H1 (cell line): Measurements from ENCODE around the gene HHAT. TPM values are rescaled to one million over a fixed set of nuclear protein-coding genes. Genes with fewer than 3 reads are reported as not detected.

Experiments used
- CTCF ChIA-PET: fragments of 300-600 bp; sonication (Branson Sonifier 250); formaldehyde crosslinking; loops from one replicate; lab custom pipeline; 2021; ENCODE audit not compliant: partially characterized antibody; lab: Charles Lee
- POLR2A ChIA-PET: fragments of 300-600 bp; sonication (Branson Sonifier 250); formaldehyde crosslinking; loops from one replicate; lab custom pipeline; 2021; ENCODE audit warnings: inconsistent platforms; ENCODE audit not compliant: partially characterized antibody; lab: Charles Lee
- DNase-seq, 2 experiments: peaks; one replicate each; pipeline versions ENCODE4 v3.0.0 to v3.0.0-alpha.2; 2010 to 2022; ENCODE audit warnings: low spot score in 2 of 2, low read depth in 1 of 2, mixed read lengths in 1 of 2
- FAIRE-seq: peaks from 2 replicates; lab custom pipeline; 2011; peaks lifted over from hg19 to GRCh38; lab: Jason Lieb, UNC
- H2AFZ ChIP-seq: 2 replicates; pipeline ENCODE4 v1.8.1; 2012; ENCODE audit warnings: low read length, inconsistent platforms
- H2AK5ac ChIP-seq: 2 replicates; pipeline ENCODE4 v1.6.1; 2013; ENCODE audit warnings: low read depth, low read length
- H2BK120ac ChIP-seq: replicated peaks from 2 replicates; pipeline ENCODE3; 2013; ENCODE audit warnings: low read depth, low read length, inconsistent platforms
- H2BK12ac ChIP-seq: 2 replicates; pipeline ENCODE4 v1.6.1; 2013; ENCODE audit warnings: low read depth, low read length
- H2BK15ac ChIP-seq: 2 replicates; pipeline ENCODE4 v1.6.1; 2013; ENCODE audit warnings: low read length
- H2BK20ac ChIP-seq: 2 replicates; pipeline ENCODE4 v1.6.1; 2013; ENCODE audit warnings: low read length
- H2BK5ac ChIP-seq: 2 replicates; pipeline ENCODE4 v1.6.1; 2013; ENCODE audit warnings: low read depth, low read length
- H3K14ac ChIP-seq: 2 replicates; pipeline ENCODE4 v1.6.1; 2013; ENCODE audit warnings: inconsistent platforms; ENCODE audit not compliant: insufficient read length
- H3K18ac ChIP-seq: 2 replicates; pipeline ENCODE4 v1.6.1; 2013; ENCODE audit warnings: low read length; ENCODE audit errors: extremely low read depth
- H3K23ac ChIP-seq: 2 replicates; pipeline ENCODE4 v1.6.1; 2013; ENCODE audit warnings: inconsistent platforms; ENCODE audit not compliant: insufficient read length
- H3K23me2 ChIP-seq: 2 replicates; pipeline ENCODE4 v1.6.1; 2013; ENCODE audit warnings: low read depth, low read length
- H3K27ac ChIP-seq: 2 replicates; pipeline ENCODE4 v1.6.1; 2011; ENCODE audit warnings: low read depth, low read length, inconsistent platforms
- H3K27me3 ChIP-seq, 4 experiments: replicated peaks in 1 of 4; 1 replicate in 1 of 4; 2 replicates in 3 of 4; pipeline versions ENCODE4 v1.6.1 to v1.8.1; 2011 to 2013; ENCODE audit warnings: low read length in 3 of 4, mild to moderate bottlenecking in 3 of 4, inconsistent platforms in 2 of 4, mixed read lengths in 2 of 4, moderate library complexity in 1 of 4; ENCODE audit not compliant: control insufficient read depth in 3 of 4, insufficient read depth in 3 of 4; ENCODE audit errors: extremely low read depth in 1 of 4
- H3K36me3 ChIP-seq, 4 experiments: 2 replicates each; pipeline versions ENCODE4 v1.6.1 to v1.8.1; 2011 to 2013; ENCODE audit warnings: mild to moderate bottlenecking in 4 of 4, low read length in 3 of 4, moderate library complexity in 2 of 4, control low read depth in 1 of 4, inconsistent platforms in 1 of 4; ENCODE audit not compliant: insufficient read depth in 4 of 4, control insufficient read depth in 2 of 4
- H3K4ac ChIP-seq: replicated peaks from 2 replicates; pipeline ENCODE3; 2013; ENCODE audit warnings: low read length, low read depth, mixed read lengths, inconsistent platforms; ENCODE audit not compliant: insufficient read length
- H3K4me1 ChIP-seq, 4 experiments: replicated peaks in 1 of 4; 1 replicate in 1 of 4; 2 replicates in 3 of 4; pipeline versions ENCODE4 v1.6.1 to v1.8.1; 2011 to 2013; ENCODE audit warnings: low read length in 3 of 4, inconsistent platforms in 2 of 4, mixed read lengths in 1 of 4; ENCODE audit not compliant: insufficient read depth in 4 of 4, control insufficient read depth in 3 of 4
- H3K4me2 ChIP-seq, 2 experiments: 2 replicates each; pipeline versions ENCODE4 v1.6.1 to v1.8.1; 2011 to 2013; ENCODE audit warnings: low read depth in 2 of 2, low read length in 2 of 2, control low read depth in 1 of 2, inconsistent platforms in 1 of 2, mild to moderate bottlenecking in 1 of 2; ENCODE audit not compliant: insufficient read depth in 1 of 2
- H3K4me3 ChIP-seq, 4 experiments: fragments of 200-600, 300-600 bp in 1 of 4; sonication (generic), shearing (Covaris generic), sonication (Bioruptor Twin) in 1 of 4; 2 replicates each; pipeline versions ENCODE4 v1.5.1 to v1.8.1; 2011 to 2016; ENCODE audit warnings: low read length in 4 of 4, low read depth in 3 of 4, control low read depth in 2 of 4, inconsistent platforms in 2 of 4, mild to moderate bottlenecking in 2 of 4, mixed read lengths in 1 of 4, moderate library complexity in 1 of 4; ENCODE audit not compliant: insufficient read depth in 2 of 4; ENCODE audit errors: extremely low read depth in 1 of 4
- H3K56ac ChIP-seq: replicated peaks from 2 replicates; pipeline ENCODE3; 2013; ENCODE audit warnings: low read depth, mild to moderate bottlenecking, mixed read lengths, low read length, inconsistent platforms; ENCODE audit not compliant: insufficient read length
- H3K79me1 ChIP-seq: 2 replicates; pipeline ENCODE4 v1.6.1; 2013; ENCODE audit warnings: low read depth, low read length, control low read depth
- H3K79me2 ChIP-seq, 2 experiments: 2 replicates each; pipeline versions ENCODE4 v1.6.1 to v1.8.1; 2012 to 2013; ENCODE audit warnings: low read length in 2 of 2, mild to moderate bottlenecking in 2 of 2, inconsistent platforms in 1 of 2; ENCODE audit not compliant: insufficient read depth in 2 of 2, control insufficient read depth in 1 of 2
- H3K9ac ChIP-seq, 4 experiments: replicated peaks in 1 of 4; 1 replicate in 1 of 4; 2 replicates in 3 of 4; pipeline versions ENCODE4 v1.6.1 to v1.8.1; 2011 to 2013; ENCODE audit warnings: low read depth in 3 of 4, low read length in 3 of 4, control low read depth in 2 of 4, mild to moderate bottlenecking in 2 of 4, moderate library complexity in 2 of 4, inconsistent platforms in 1 of 4; ENCODE audit errors: extremely low read depth in 1 of 4
- H3K9me3 ChIP-seq, 2 experiments: 2 replicates each; pipeline versions ENCODE4 v1.6.1 to v1.8.1; 2012 to 2013; ENCODE audit warnings: mild to moderate bottlenecking in 2 of 2, moderate library complexity in 2 of 2, control low read depth in 1 of 2, inconsistent platforms in 1 of 2, low read depth in 1 of 2, low read length in 1 of 2, mixed read lengths in 1 of 2; ENCODE audit not compliant: insufficient read depth in 2 of 2
- H4K20me1 ChIP-seq, 2 experiments: replicated peaks in 1 of 2; 2 replicates each; pipeline versions ENCODE3 to v1.8.1; 2011 to 2013; ENCODE audit warnings: inconsistent platforms in 2 of 2, low read length in 2 of 2, mild to moderate bottlenecking in 1 of 2; ENCODE audit not compliant: insufficient read depth in 2 of 2, control insufficient read depth in 1 of 2
- H4K5ac ChIP-seq: 2 replicates; pipeline ENCODE4 v1.6.1; 2013; ENCODE audit warnings: low read length, low read depth, mixed read lengths, inconsistent platforms; ENCODE audit not compliant: insufficient read length
- H4K8ac ChIP-seq: 2 replicates; pipeline ENCODE4 v1.8.0; 2013; ENCODE audit warnings: mild to moderate bottlenecking, moderate library complexity, low read length, inconsistent platforms; ENCODE audit not compliant: insufficient read depth; ENCODE audit errors: extremely low read depth
- H4K91ac ChIP-seq: replicated peaks from 2 replicates; pipeline ENCODE3; 2013; ENCODE audit warnings: low read length, mixed read lengths, inconsistent platforms; ENCODE audit not compliant: insufficient read length
- CBX8 ChIP-seq: fragments of 300-800, 300-1000 bp; sonication (generic); IDR thresholded peaks from 2 replicates; pipeline ENCODE4 v1.7.1; 2016; ENCODE audit warnings: low read depth, low read length, borderline replicate concordance
- RFX5 ChIP-seq: IDR thresholded peaks from 2 replicates; pipeline ENCODE4 v1.6.1; 2011; ENCODE audit warnings: low read depth, low read length, improper control_type of control experiment, borderline replicate concordance
- TAF1 ChIP-seq: IDR thresholded peaks from 2 replicates; pipeline ENCODE4 v1.6.1; 2011; ENCODE audit warnings: mild to moderate bottlenecking, low read depth, low read length
- WGBS, 2 experiments: shearing (Covaris generic) in 1 of 2; methylation state at CpG; one replicate each; pipeline versions ENCODE4 v1.1.6 to v1.1.7; 2013 to 2015; ENCODE audit warnings: low lambda C conversion rate in 2 of 2, mixed read lengths in 2 of 2, inconsistent platforms in 1 of 2, low coverage in 1 of 2, missing lambda C conversion rate in 1 of 2; ENCODE audit not compliant: insufficient replicate concordance in 2 of 2, insufficient coverage in 1 of 2, insufficient read length in 1 of 2; ENCODE audit errors: extremely low coverage in 1 of 2, missing lambda C conversion rate in 1 of 2; 5-methylcytosine and 5-hydroxymethylcytosine counted together
- polyA plus RNA-seq, 7 experiments: library from polyadenylated mRNA; depleted of rRNA in 3 of 7; stranded (reverse) in 5 of 7; unstranded in 2 of 7; fragments of >200 nt in 5 of 7; fragments of 200-250 nt in 2 of 7; gene quantifications; 1 replicate in 5 of 7; 2 replicates in 1 of 7; 4 replicates in 1 of 7; pipeline versions ENCODE4 v1.2.1 to v1.2.3, GENCODE V29; 2011 to 2013; ENCODE audit warnings: missing spikeins in 2 of 7, mixed read lengths in 2 of 7
- total RNA-seq: library from RNA; stranded (reverse); fragmentation: NEBNext Ultra II Directional; extraction: Animal tissue kit (Norgen Biotek cat#: 25700); gene quantifications from 2 replicates; pipeline ENCODE4 v1.2.1, GENCODE V29; 2021

Gene HHAT
- total and polyA plus RNA-seq, 2 of the 8 experiments (the other 6 are each of a cell fraction or from before 2014, with no cell fraction given) = 0.15 to 0.51 TPM

DNA sequence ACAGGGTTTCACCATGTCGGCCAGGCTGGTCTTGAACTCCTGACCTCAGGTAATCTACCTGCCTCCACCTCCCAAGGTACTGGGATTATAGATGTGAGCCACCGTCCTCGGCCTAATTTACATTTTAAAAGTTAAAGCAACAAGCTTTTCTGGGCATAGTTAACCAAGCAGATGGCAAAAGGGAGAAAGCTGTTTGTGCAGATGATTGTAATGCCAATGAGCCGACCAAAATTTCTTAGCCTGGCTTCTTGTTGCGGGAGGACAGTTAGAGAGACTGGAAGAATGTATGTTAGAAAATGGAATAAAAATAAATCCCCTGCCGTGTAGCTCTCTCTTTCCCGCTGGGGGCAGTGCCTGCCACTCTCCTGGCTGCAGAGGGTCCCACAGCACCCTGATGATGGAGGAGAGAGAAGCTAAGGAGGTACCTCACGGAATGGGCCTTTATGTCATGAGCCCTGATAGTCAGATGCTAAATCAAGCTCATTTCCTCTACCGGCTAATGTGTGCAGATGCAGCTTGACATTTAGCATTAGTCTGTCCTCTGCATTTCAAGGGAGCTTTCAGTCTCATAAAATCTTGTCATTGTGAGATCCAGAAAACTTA, 87.2 kb downstream of the HHAT start:
- Histone ChIP-seq H3K4me1 (peaks cover 2 to 6% (median 3%) of the 10 kb centered on the region in 4 experiments; a peak in 3 of 7 replicates), H4K20me1 (no peaks in the 10 kb centered on the region), H3K4me2 (no peak overlapping the region; a peak in 1 of 4 replicates), H3K79me1 (no peaks in the 10 kb centered on the region), H3K56ac (no peak overlapping the region), H3K27me3 (no peaks in the 10 kb centered on the region), H2BK5ac (no peak overlapping the region), H2AFZ (no peak overlapping the region), H3K9ac (no peak overlapping the region), H4K8ac (no peak overlapping the region), H3K4ac (no peak overlapping the region), H3K27ac (no peak overlapping the region), H3K23ac (no peak overlapping the region), H3K9me3 (peaks cover 0 to 2% of the 10 kb centered on the region in 2 experiments; a peak in 1 of 4 replicates), H3K14ac (no peak overlapping the region), H2BK120ac (no peak overlapping the region), H2AK5ac (no peak overlapping the region), H3K18ac (no peak overlapping the region), H2BK15ac (0 out of 2 replicates have a peak overlapping the region, but pooled peaks have one; percentile 72), H4K5ac (no peak overlapping the region), H3K23me2 (no peaks in the 10 kb centered on the region), H3K36me3 (no peaks in the 10 kb centered on the region), H3K4me3 (no peak overlapping the region), H4K91ac (no peak overlapping the region), H3K79me2 (no peaks in the 10 kb centered on the region), H2BK12ac (no peak overlapping the region), H2BK20ac (0 out of 2 replicates have a peak overlapping the region, but pooled peaks have one; percentile 61)
- peak; percentile 69 for FAIRE-seq
- ChIA-PET POLR2A (interaction anchor here (2.2 kb wide), 1 partner anchor 41 kb away, joined by 13 read pairs; no protein-coding TSS in a partner anchor), CTCF (interaction anchor here (0.6 to 4.8 kb wide), 20 partner anchors 10 to 720 kb away, joined by 3 to 33 read pairs (median 4); partner anchors contain the start of gene KCNH1)
- DNase-seq = no peak
- WGBS, 2 experiments = 38% methylated on average over 9 of the region's 9 CpGs; no CpG with 5 or more reads in 1 of the 2 experiments
- TF ChIP-seq TAF1 = no peak
- TF ChIP-seq RFX5 = no peak
- no peak for TF ChIP-seq CBX8
